Measurements from ENCODE around the gene TOB1.

GRCh38 chr17:50840311-50840851 is 25.8 kb downstream of the TOB1 start:
- no peak for TF ChIP-seq CTCF (IDR thresholded peaks at IDR 0.05)
- TF ChIP-seq EZH2 (IDR thresholded peaks at IDR 0.05; ENCODE audit: borderline replicate concordance, insufficient read depth, low read depth, low read length, poor library complexity, severe bottlenecking): no peak
